ENCODE measurements around the gene AGTPBP1. TPM values are rescaled to one million over a fixed set of nuclear protein-coding genes. Genes with fewer than 3 reads are reported as not detected.

Gene AGTPBP1
- polyA plus RNA-seq, 4 donors = 21.7 to 29.7 (median 26.4) TPM

DNA sequence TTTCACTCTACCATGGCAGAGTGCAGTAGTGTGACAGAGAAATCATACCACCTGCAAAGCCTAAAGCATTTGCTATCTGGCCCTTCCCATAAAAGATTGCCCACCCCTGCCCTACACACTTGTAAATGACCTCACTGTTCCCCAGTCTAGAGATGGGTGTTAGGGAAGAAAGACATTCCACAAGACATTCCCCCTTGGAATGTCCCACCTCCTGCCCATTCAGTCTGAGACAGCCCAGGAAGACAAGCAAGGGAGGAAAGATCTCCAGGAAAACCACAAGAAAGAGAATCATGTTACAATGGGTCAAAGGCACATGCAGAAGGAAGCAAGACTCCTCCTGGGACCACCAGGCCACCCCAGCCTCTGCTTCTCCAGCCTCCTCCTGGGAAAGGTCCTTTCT lies 230.0 kb downstream of the AGTPBP1 start:
- no peak for DNase-seq (ENCODE audit: low read depth in 4 of 4, low spot score in 2 of 4)

DNA sequence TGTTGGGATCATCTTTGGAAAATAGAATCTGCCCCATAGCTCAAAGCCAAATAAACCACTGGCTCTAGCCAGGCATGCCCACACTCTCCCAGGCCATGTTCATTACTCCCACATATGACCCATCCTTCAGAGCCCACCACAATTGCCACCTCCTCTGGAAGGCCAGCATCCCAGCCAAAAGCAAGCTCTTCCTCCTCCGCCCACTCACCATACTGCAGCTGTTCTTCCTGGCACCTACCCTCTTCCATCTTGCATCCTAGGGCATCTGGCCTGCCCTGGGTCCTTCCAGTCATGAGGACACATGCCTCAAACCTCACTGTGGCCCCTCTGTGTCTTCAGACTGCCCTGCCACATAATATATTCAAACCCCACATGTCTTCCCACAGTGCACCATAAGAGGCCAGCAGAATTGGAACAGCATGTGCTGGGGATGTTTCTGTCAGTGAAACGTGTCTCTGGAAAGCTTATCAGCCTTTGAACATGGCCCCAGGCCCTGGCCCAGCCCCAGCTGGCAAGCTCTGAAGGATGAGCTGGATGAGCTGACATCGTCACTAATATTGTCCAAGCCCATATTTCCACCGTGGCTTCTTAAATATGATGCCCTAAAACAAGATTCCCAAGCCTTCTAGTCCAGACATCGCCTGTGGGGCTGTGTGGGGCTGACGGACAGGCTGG lies 230.8 kb downstream of the AGTPBP1 start:
- no peak for DNase-seq (ENCODE audit: low read depth in 4 of 4, low spot score in 2 of 4)

DNA sequence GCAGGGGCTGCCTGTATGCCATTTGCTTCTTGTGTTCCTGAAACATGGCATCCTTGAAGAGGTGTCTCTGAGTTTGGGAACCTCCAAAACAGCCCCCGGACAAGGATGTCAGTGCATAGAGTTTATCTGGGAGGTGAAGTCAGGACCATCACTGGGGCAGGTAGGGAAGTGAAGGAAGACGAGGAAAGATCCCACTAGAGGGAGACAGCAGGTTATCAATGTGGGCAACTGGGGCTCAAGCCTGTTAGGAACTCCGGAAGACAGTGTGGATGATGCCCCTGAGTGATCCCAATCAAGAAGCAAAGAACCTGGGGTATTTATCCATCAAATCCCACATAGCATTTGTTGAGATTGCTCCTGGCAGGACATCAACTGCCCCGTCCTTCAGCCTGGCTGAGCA lies 233.1 kb downstream of the AGTPBP1 start:
- no peak for DNase-seq (ENCODE audit: low read depth in 4 of 4, low spot score in 2 of 4)

DNA sequence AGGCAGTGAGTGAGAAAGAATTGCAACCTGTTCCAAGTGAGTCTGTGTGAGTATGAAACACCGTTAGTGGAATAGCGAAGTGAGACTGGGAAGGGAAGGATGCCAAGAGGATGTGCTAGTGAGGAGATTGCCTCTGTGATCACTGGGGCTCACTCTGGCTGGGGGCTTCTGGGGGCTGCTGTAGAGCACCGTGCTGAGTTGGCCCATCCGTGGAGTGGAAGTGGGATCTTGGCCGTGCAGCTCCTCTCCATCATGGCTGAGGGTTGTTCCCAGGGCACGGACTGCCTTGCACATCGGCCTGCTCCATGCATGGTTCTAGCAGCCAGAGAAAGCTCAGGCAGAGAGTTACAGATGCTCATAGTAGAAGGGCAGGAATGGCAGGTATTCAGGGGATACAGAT lies 236.1 kb downstream of the AGTPBP1 start:
- DNase-seq (ENCODE audit: low read depth in 4 of 4, low spot score in 2 of 4) = no peak

DNA sequence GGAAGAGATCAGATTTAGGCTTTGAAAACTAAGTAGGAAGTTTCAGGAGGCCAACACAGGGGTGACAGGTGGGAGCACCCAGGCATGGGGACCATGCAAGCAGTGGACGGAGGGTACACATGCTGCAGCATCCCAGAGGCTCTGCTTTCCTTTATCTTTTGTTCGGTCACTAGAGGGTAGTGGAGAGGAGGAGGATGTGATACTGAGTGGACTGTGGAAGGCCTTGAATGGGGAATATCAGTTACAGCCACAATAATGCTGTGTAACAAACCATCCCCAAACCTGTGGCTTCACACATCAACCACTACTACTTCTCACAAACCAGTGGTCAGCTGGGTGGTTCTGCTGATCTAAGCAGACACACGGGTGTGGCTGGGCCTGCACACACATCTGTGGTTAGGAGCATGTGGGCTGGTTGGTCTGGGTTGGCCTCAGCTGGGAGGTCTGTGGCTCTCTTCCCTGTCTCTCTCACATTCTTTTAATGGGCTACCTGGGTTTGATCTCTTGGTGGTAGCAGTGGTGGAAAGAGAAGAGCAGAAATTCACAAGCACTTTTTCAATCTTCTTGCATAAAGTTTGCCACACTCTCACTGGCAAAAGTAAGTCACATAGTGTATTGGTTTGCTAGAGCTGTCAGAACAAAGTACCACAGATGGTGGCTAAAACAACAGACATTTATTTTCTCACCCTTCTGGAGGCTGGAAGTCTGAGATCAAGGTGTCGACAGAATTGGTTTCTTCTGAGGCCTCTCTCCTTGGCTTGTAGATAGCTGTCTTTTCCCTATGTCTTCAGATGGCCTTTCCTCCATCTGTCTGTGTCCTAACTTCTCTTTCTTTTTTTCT lies 238.7 kb downstream of the AGTPBP1 start:
- DNase-seq (ENCODE audit: low read depth in 4 of 4, low spot score in 2 of 4) = no peak

DNA sequence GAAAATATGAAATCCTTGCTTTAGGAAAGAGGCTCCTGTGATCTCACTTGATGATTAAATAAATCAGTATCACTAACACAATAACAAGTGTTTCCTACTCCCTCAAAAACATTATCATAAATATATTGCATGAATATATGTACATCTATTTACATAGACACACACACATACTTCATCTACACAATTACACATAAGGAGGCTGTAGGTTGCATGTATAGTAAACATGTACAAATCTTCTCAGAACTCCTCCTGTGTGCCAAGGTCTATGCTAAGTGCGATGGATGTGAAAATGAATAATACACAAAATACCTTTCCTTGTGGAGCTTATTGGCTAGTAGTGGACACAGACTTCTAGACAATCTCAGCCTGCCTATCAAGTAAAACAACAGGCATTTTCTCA lies 239.9 kb downstream of the AGTPBP1 start:
- DNase-seq (ENCODE audit: low read depth in 4 of 4, low spot score in 2 of 4) = no peak

DNA sequence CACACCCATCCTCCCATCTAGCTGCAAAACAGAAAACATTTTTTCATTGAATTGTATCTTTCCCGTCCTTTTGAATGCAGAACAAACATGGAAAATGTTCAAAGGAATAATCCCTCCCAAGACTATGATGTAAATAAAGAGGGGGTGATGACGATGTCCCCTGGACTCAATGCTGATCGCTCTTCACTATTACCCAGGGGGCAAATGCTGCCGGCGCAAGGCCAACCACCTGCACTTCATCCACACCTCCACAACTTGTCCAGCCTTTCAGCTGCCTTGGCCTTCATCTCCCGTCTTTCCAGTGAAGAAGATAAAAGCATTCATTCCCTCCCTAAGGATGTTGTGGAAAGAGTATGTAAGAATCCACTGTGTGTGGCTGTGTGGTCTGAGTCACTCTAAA lies 240.3 kb downstream of the AGTPBP1 start:
- DNase-seq (ENCODE audit: low read depth in 4 of 4, low spot score in 2 of 4) = no peak

Other genes with a start within 250 kb of the AGTPBP1 start
- gene NAA35, start 199.2 kb upstream of the AGTPBP1 start, polyA plus RNA-seq (ENCODE audit: insufficient read length in 4 of 4) = 10 to 100 TPM; 32.1 to 36.7 (median 34.6) TPM

Measured in left renal cortex interstitium (tissue), 4 donors.